AG04449 (cell line): ENCODE results near the gene CCDC198.
A peak's percentile ranks its signal among the peaks of the same experiment; 100 is the strongest.

Experiments used
- CTCF ChIA-PET: fragments of 350-600 bp; formaldehyde crosslinking; extraction: SDS; loops from one replicate; lab custom pipeline; 2021; ENCODE audit warnings: antibody characterized with exemption; lab: Yijun Ruan, JAX
- POLR2A ChIA-PET: fragments of 400-600, 350-600 bp; formaldehyde crosslinking; extraction: SDS; loops from one replicate; lab custom pipeline; 2020; ENCODE audit warnings: antibody characterized with exemption, inconsistent platforms; lab: Yijun Ruan, JAX
- DNase-seq: peaks from one replicate; pipeline ENCODE4 v3.0.0-alpha.2; 2010; ENCODE audit warnings: low read depth, low spot score
- H3K4me3 ChIP-seq: 2 replicates; pipeline ENCODE4 v1.5.1; 2011; ENCODE audit warnings: low read depth, mild to moderate bottlenecking, control low read depth, low read length
- TF ChIP-seq, protein P1 (sequence below): IDR thresholded peaks from one replicate; pipeline ENCODE4 v1.5.1; 2011; ENCODE audit warnings: mild to moderate bottlenecking, moderate library complexity, low read length, control low read depth, inconsistent platforms; ENCODE audit not compliant: insufficient read depth; ENCODE audit errors: missing control alignments

The CCDC198 gene

GRCh38 chr14:57492859-57493258 is 798 bp downstream of the CCDC198 start:
- DNase-seq: peak; percentile 14
- no peak overlapping the region for H3K4me3 ChIP-seq
- CTCF ChIA-PET: no interaction called here
- TF ChIP-seq, protein P1, sequence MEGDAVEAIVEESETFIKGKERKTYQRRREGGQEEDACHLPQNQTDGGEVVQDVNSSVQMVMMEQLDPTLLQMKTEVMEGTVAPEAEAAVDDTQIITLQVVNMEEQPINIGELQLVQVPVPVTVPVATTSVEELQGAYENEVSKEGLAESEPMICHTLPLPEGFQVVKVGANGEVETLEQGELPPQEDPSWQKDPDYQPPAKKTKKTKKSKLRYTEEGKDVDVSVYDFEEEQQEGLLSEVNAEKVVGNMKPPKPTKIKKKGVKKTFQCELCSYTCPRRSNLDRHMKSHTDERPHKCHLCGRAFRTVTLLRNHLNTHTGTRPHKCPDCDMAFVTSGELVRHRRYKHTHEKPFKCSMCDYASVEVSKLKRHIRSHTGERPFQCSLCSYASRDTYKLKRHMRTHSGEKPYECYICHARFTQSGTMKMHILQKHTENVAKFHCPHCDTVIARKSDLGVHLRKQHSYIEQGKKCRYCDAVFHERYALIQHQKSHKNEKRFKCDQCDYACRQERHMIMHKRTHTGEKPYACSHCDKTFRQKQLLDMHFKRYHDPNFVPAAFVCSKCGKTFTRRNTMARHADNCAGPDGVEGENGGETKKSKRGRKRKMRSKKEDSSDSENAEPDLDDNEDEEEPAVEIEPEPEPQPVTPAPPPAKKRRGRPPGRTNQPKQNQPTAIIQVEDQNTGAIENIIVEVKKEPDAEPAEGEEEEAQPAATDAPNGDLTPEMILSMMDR: no peak
- POLR2A ChIA-PET: no interaction called here

- DNase-seq: no peak
- POLR2A ChIA-PET: no interaction called here
- TF ChIP-seq, protein P1: no peak
- H3K4me3 ChIP-seq: no peak overlapping the region
- CTCF ChIA-PET: no interaction called here
These were observed 2.0 kb downstream of the CCDC198 start for GRCh38 chr14:57491640-57492039.

DNA sequence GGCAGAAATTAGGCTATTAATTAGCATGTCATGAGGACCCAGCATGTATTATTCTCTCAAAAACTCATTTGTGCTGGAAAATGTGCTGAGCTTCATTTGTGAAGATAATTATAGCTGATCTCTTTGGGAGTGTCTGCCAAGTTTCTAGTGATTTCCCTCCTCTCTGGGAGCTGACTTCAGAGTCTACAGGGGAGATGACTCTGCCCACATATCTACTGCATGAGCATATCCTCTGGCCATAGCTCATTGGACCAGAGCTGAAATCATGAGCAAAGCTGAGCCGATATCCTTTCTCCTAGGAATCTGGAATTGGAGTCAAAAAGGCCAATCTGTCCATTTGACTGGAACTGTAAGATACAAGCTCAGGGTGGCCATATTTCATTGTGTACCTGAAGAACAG is 5.9 kb downstream of the CCDC198 start:
- no peak for DNase-seq
- TF ChIP-seq, protein P1: no peak
- ChIA-PET POLR2A (no interaction called here), CTCF (interaction anchor here (1.0 to 2.5 kb wide), 8 partner anchors 10 to 601 kb away, joined by 3 to 22 read pairs (median 4); no protein-coding TSS in a partner anchor)
- H3K4me3 ChIP-seq: no peak overlapping the region

- CTCF ChIA-PET: interaction anchor here (1.0 to 2.5 kb wide), 9 partner anchors 12 to 602 kb away, joined by 3 to 22 read pairs (median 3); no protein-coding TSS in a partner anchor
- POLR2A ChIA-PET: no interaction called here
- H3K4me3 ChIP-seq: no peak overlapping the region
- TF ChIP-seq, protein P1: peak; percentile 55
- no peak for DNase-seq
These were observed 6.8 kb downstream of the CCDC198 start for GRCh38 chr14:57486767-57487379.

DNA sequence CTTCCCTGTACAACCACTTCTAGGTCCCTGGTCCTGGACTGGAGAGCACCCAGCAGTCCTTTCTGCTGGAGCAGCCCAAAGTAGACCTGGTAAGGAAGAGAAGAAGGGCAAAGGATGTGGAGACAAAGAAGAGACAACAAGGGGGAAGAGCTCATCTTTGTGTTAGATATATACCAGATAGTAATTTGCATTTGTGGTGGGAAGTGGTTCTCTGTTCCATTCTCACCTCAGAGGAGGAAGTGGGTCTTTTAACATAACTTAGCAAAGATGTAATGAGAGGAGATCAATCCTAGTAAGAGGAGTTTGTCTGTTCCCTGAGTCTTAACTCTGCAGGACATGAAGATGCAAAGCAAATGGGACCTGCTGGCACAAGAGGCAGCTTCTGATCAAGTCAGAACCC is 8.0 kb downstream of the CCDC198 start:
- CTCF ChIA-PET: interaction anchor here (0.7 to 2.0 kb wide), 6 partner anchors 11 to 597 kb away, joined by 3 to 18 read pairs (median 4); no protein-coding TSS in a partner anchor
- TF ChIP-seq, protein P1: no peak
- POLR2A ChIA-PET: no interaction called here
- no peak for DNase-seq
- H3K4me3 ChIP-seq: no peak overlapping the region

DNA sequence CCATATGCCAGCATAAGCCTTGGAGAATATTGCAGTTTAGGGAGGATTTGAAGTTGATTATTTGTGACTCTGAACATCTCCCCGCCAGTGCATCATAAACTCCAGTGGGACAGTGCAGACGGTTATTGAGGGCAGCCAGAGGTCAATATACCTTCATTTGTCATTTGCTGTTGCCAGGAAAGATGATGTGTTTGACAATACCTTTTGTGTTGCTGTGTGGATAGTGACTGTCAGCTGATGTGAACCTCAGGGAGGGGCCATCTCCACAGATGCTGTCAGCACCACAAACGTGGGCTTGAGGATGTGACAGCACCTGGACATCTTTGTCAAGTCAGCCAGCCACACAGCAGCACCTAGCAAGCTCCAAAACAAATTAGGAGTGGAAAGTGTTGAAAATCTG is 11.5 kb downstream of the CCDC198 start:
- H3K4me3 ChIP-seq: no peak overlapping the region
- ChIA-PET CTCF (no interaction called here), POLR2A (no interaction called here)
- no peak for DNase-seq
- TF ChIP-seq, protein P1: no peak
